Hepatocyte (in vitro differentiated cells): ENCODE measurements around the gene SREBF1. TPM values are rescaled to one million over a fixed set of nuclear protein-coding genes. Genes with fewer than 3 reads are reported as not detected.

Experiments used
- DNase-seq: peaks from one replicate; pipeline ENCODE4 v3.0.0-alpha.2; 2016; ENCODE audit warnings: low spot score
- H2AFZ ChIP-seq: fragments of 200-600 bp; sonication (generic); 2 replicates; pipeline ENCODE4 v1.6.0; 2016; ENCODE audit warnings: antibody characterized with exemption, mild to moderate bottlenecking
- H3K27ac ChIP-seq: fragments of 200-600 bp; sonication (generic); 2 replicates; pipeline ENCODE4 v1.5.1; 2016; ENCODE audit warnings: mild to moderate bottlenecking
- H3K27me3 ChIP-seq: fragments of 200-600 bp; sonication (generic); 2 replicates; pipeline ENCODE4 v1.6.1; 2016
- H3K36me3 ChIP-seq: fragments of 200-600 bp; sonication (generic); replicated peaks from 2 replicates; pipeline ENCODE4 v1.5.1; 2016; ENCODE audit warnings: low read depth; ENCODE audit not compliant: insufficient read depth
- H3K4me1 ChIP-seq: fragments of 200-600 bp; sonication (generic); 2 replicates; pipeline ENCODE4 v1.5.1; 2016; ENCODE audit warnings: mild to moderate bottlenecking, moderate library complexity; ENCODE audit not compliant: insufficient read depth
- H3K4me2 ChIP-seq: fragments of 200-600 bp; sonication (generic); 2 replicates; pipeline ENCODE4 v1.6.0; 2016
- H3K4me3 ChIP-seq: fragments of 200-600 bp; sonication (generic); 2 replicates; pipeline ENCODE4 v1.5.1; 2016; ENCODE audit warnings: mild to moderate bottlenecking
- H3K79me2 ChIP-seq: fragments of 200-600 bp; sonication (generic); 2 replicates; pipeline ENCODE4 v1.6.0; 2017; ENCODE audit warnings: mild to moderate bottlenecking
- H3K9me2 ChIP-seq: fragments of 200-600 bp; sonication (generic); replicated peaks from 2 replicates; pipeline ENCODE4 v1.6.0; 2017; ENCODE audit warnings: mild to moderate bottlenecking; ENCODE audit not compliant: insufficient read depth
- H3K9me3 ChIP-seq: fragments of 200-600 bp; sonication (generic); 2 replicates; pipeline ENCODE4 v1.5.1; 2016; ENCODE audit warnings: low read depth, mild to moderate bottlenecking
- H4K20me1 ChIP-seq: fragments of 200-600 bp; sonication (generic); 2 replicates; pipeline ENCODE4 v1.6.0; 2016; ENCODE audit warnings: mild to moderate bottlenecking; ENCODE audit not compliant: insufficient read depth, poor library complexity, severe bottlenecking
- CTCF ChIP-seq: fragments of 200-600 bp; sonication (generic); IDR thresholded peaks from 2 replicates; pipeline ENCODE4 v1.5.1; 2016; ENCODE audit warnings: antibody characterized with exemption, mild to moderate bottlenecking; ENCODE audit not compliant: poor library complexity
- EZH2 ChIP-seq: fragments of 200-600 bp; sonication (generic); IDR thresholded peaks from 2 replicates; pipeline ENCODE4 v1.6.1; 2016; ENCODE audit warnings: antibody characterized with exemption, mild to moderate bottlenecking, borderline replicate concordance
- EZH2phosphoT487 ChIP-seq: fragments of 200-600 bp; sonication (generic); IDR thresholded peaks from one replicate; pipeline ENCODE4 v1.6.1; 2018; ENCODE audit warnings: antibody characterized with exemption, mild to moderate bottlenecking, low read depth, moderate library complexity; ENCODE audit not compliant: unreplicated experiment, severe bottlenecking
- WGBS: methylation state at CpG from one replicate; pipeline ENCODE4 v1.1.6; 2016; ENCODE audit warnings: low lambda C conversion rate; ENCODE audit errors: missing lambda C conversion rate; 5-methylcytosine and 5-hydroxymethylcytosine counted together
- polyA plus RNA-seq: library from polyadenylated mRNA; unstranded; fragments of >200 nt; fragmentation: Nextera tagmentation; extraction: Ambion mirVana; gene quantifications from 2 replicates; pipeline ENCODE4 v1.2.1, GENCODE V29; 2016
- total RNA-seq: library from RNA; depleted of rRNA; stranded (reverse); fragments of >200 nt; gene quantifications from 2 replicates; pipeline ENCODE4 v1.2.3, GENCODE V29; 2014

SREBF1 gene
- total and polyA plus RNA-seq, 2 experiments from 2014 or later: 57.1 to 140 TPM

- WGBS: 80% methylated on average over 9 of the region's 9 CpGs
- peak overlapping the region; percentile 99 for H3K27ac ChIP-seq
- H3K9me2 ChIP-seq: no peaks in the 10 kb centered on the region
- no peaks in the 10 kb centered on the region for H3K27me3 ChIP-seq
- H3K36me3 ChIP-seq: no peaks in the 10 kb centered on the region
- no peak for TF ChIP-seq EZH2phosphoT487
- H3K9me3 ChIP-seq: no peaks in the 10 kb centered on the region
- H3K4me3 ChIP-seq: no peak overlapping the region
- H2AFZ ChIP-seq: no peak overlapping the region
- peaks cover 29% of the 10 kb centered on the region for H3K4me1 ChIP-seq
- no peak for DNase-seq
- H4K20me1 ChIP-seq: no peaks in the 10 kb centered on the region
- no peak overlapping the region for H3K4me2 ChIP-seq
- no peaks in the 10 kb centered on the region for H3K79me2 ChIP-seq
Observed at GRCh38 chr17:17842111-17842876, 5.5 kb upstream of the SREBF1 start.

DNA sequence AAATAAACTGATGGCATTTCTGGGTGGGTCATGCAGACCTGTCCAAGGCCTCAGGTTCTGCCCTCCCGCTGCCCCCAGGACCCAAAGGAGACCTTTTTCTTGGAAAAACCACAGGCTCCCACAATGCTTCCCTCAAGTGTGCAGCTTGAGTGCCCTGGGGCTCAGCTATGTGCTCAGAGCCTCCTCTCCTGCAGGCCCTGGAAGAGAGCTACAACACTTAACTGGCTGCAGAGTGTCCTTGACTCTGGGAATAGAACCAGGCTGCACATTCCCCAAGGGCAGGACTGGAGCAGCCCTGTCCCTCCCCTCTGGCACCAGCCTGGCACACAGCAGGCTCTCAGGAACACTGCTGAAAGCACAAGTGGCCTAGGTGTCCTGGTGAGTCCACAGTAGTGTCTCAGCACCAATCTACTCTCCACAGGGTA lies 4.8 kb upstream of the SREBF1 start:
- H3K9me3 ChIP-seq: no peaks in the 10 kb centered on the region
- no peak overlapping the region for H3K4me2 ChIP-seq
- no peaks in the 10 kb centered on the region for H4K20me1 ChIP-seq
- peaks cover 34% of the 10 kb centered on the region for H3K4me1 ChIP-seq
- no peak for DNase-seq
- H2AFZ ChIP-seq: no peak overlapping the region
- H3K27ac ChIP-seq: peak overlapping the region; percentile 99
- 90% methylated on average over 1 of the region's 1 CpG for WGBS
- no peaks in the 10 kb centered on the region for H3K36me3 ChIP-seq
- H3K27me3 ChIP-seq: no peaks in the 10 kb centered on the region
- no peak overlapping the region for H3K4me3 ChIP-seq
- H3K79me2 ChIP-seq: peaks cover 2% of the 10 kb centered on the region
- TF ChIP-seq EZH2 (no peak), CTCF (no peak), EZH2phosphoT487 (no peak)
- H3K9me2 ChIP-seq: no peaks in the 10 kb centered on the region

- H3K27ac ChIP-seq: peak overlapping the region; percentile 99
- peaks cover 5% of the 10 kb centered on the region for H3K79me2 ChIP-seq
- peak overlapping the region; percentile 74 for H3K4me2 ChIP-seq
- 64% methylated on average over 7 of the region's 7 CpGs for WGBS
- H3K9me2 ChIP-seq: no peaks in the 10 kb centered on the region
- peaks cover 34% of the 10 kb centered on the region for H3K4me1 ChIP-seq
- no peak for DNase-seq
- H3K4me3 ChIP-seq: no peak overlapping the region
- H2AFZ ChIP-seq: no peak overlapping the region
- H3K27me3 ChIP-seq: no peaks in the 10 kb centered on the region
- no peak for TF ChIP-seq CTCF
- TF ChIP-seq EZH2: no peak
- no peak for TF ChIP-seq EZH2phosphoT487
- no peaks in the 10 kb centered on the region for H3K36me3 ChIP-seq
- H3K9me3 ChIP-seq: no peaks in the 10 kb centered on the region
- no peaks in the 10 kb centered on the region for H4K20me1 ChIP-seq
Observed at GRCh38 chr17:17840751-17841591, 4.2 kb upstream of the SREBF1 start.
